ENCODE measurements around the gene CASTOR2. TPM values are rescaled to one million over a fixed set of nuclear protein-coding genes. Genes with fewer than 3 reads are reported as not detected.
"Not testable (repeated sequence)": the region's sequence is repeated elsewhere in the genome, so short reads cannot be mapped to it uniquely, and the experiment has no call there.

CASTOR2 gene
- total and polyA plus RNA-seq, 2 of the 8 experiments (the other 6 are each of a cell fraction or from before 2014, with no cell fraction given), result 12.1 to 47.8 TPM

- CTCF ChIA-PET (ENCODE audit: partially characterized antibody); H4K5ac ChIP-seq (ENCODE audit: insufficient read length, low read depth, low read length); H3K79me1 ChIP-seq (ENCODE audit: low read depth, low read length); H2AK5ac ChIP-seq (ENCODE audit: low read depth, low read length); H3K23me2 ChIP-seq (ENCODE audit: low read depth, low read length); H2BK20ac ChIP-seq (ENCODE audit: low read length); H3K27ac ChIP-seq (ENCODE audit: low read depth, low read length); H4K20me1 ChIP-seq (replicated peaks in 1 of 2; ENCODE audit: control insufficient read depth in 1 of 2, insufficient read depth in 2 of 2, low read length in 2 of 2); H4K91ac ChIP-seq (replicated peaks; ENCODE audit: insufficient read length, low read length); H2AFZ ChIP-seq (ENCODE audit: low read length); H2BK5ac ChIP-seq (ENCODE audit: low read depth, low read length); H3K27me3 ChIP-seq (replicated peaks in 1 of 4; ENCODE audit: control insufficient read depth in 3 of 4, extremely low read depth in 1 of 4, insufficient read depth in 3 of 4, low read length in 3 of 4); H3K56ac ChIP-seq (replicated peaks; ENCODE audit: insufficient read length, low read depth, low read length); H3K4me3 ChIP-seq (ENCODE audit: extremely low read depth in 1 of 4, insufficient read depth in 2 of 4, low read depth in 3 of 4, low read length in 4 of 4); H4K8ac ChIP-seq (ENCODE audit: extremely low read depth, insufficient read depth, low read length); H3K9me3 ChIP-seq (ENCODE audit: insufficient read depth in 2 of 2, low read depth in 1 of 2, low read length in 1 of 2); H3K23ac ChIP-seq (ENCODE audit: insufficient read length); H3K14ac ChIP-seq (ENCODE audit: insufficient read length); H3K4me2 ChIP-seq (ENCODE audit: insufficient read depth in 1 of 2, low read depth in 2 of 2, low read length in 2 of 2); H3K36me3 ChIP-seq (ENCODE audit: control insufficient read depth in 2 of 4, insufficient read depth in 4 of 4, low read length in 3 of 4); H2BK15ac ChIP-seq (ENCODE audit: low read length); H3K4me1 ChIP-seq (replicated peaks in 1 of 4; ENCODE audit: control insufficient read depth in 3 of 4, insufficient read depth in 4 of 4, low read length in 3 of 4); DNase-seq (ENCODE audit: low read depth in 1 of 2, low spot score in 2 of 2); FAIRE-seq; POLR2A ChIA-PET (ENCODE audit: partially characterized antibody); H2BK120ac ChIP-seq (replicated peaks; ENCODE audit: low read depth, low read length); H3K18ac ChIP-seq (ENCODE audit: extremely low read depth, low read length); H2BK12ac ChIP-seq (ENCODE audit: low read depth, low read length); H3K4ac ChIP-seq (replicated peaks; ENCODE audit: insufficient read length, low read depth, low read length); H3K9ac ChIP-seq (replicated peaks in 1 of 4; ENCODE audit: extremely low read depth in 1 of 4, low read depth in 3 of 4, low read length in 3 of 4): not testable (repeated sequence)
- H3K79me2 ChIP-seq (ENCODE audit: control insufficient read depth in 1 of 2, insufficient read depth in 2 of 2, low read length in 2 of 2), result peaks cover 3 to 36% of the 10 kb centered on the region in 2 experiments; a peak in 3 of 4 replicates
- TF ChIP-seq BACH1 (IDR thresholded peaks at IDR 0.05; ENCODE audit: low read length), result 0 out of 2 replicates have a peak, but pooled peaks have one; percentile 19
- WGBS, 2 experiments (ENCODE audit: extremely low coverage in 1 of 2, insufficient coverage in 1 of 2, insufficient read length in 1 of 2, insufficient replicate concordance in 2 of 2, low coverage in 1 of 2, low lambda C conversion rate in 2 of 2, missing lambda C conversion rate in 1 of 2), result 75% methylated on average over 4 of the region's 8 CpGs; no CpG with 5 or more reads in 1 of the 2 experiments
These were observed 33.3 kb downstream of the CASTOR2 start for GRCh38 chr7:74997811-74998210.

- H3K9me3 ChIP-seq (ENCODE audit: insufficient read depth in 2 of 2, low read depth in 1 of 2, low read length in 1 of 2); H4K20me1 ChIP-seq (replicated peaks in 1 of 2; ENCODE audit: control insufficient read depth in 1 of 2, insufficient read depth in 2 of 2, low read length in 2 of 2): not testable (repeated sequence)
- 89% methylated on average over 8 of the region's 8 CpGs; no CpG with 5 or more reads in 1 of the 2 experiments for WGBS, 2 experiments (ENCODE audit: extremely low coverage in 1 of 2, insufficient coverage in 1 of 2, insufficient read length in 1 of 2, insufficient replicate concordance in 2 of 2, low coverage in 1 of 2, low lambda C conversion rate in 2 of 2, missing lambda C conversion rate in 1 of 2)
These were observed 36.9 kb downstream of the CASTOR2 start for GRCh38 chr7:75001356-75001755.

More at GRCh38 chr7:75001356-75001755, 36.9 kb downstream of the CASTOR2 start:
- H4K8ac ChIP-seq (ENCODE audit: extremely low read depth, insufficient read depth, low read length); FAIRE-seq; H2AK5ac ChIP-seq (ENCODE audit: low read depth, low read length); H3K27ac ChIP-seq (ENCODE audit: low read depth, low read length); H3K23ac ChIP-seq (ENCODE audit: insufficient read length); POLR2A ChIA-PET (ENCODE audit: partially characterized antibody); H2BK12ac ChIP-seq (ENCODE audit: low read depth, low read length); H2BK20ac ChIP-seq (ENCODE audit: low read length); H3K27me3 ChIP-seq (replicated peaks in 1 of 4; ENCODE audit: control insufficient read depth in 3 of 4, extremely low read depth in 1 of 4, insufficient read depth in 3 of 4, low read length in 3 of 4); H3K4me1 ChIP-seq (replicated peaks in 1 of 4; ENCODE audit: control insufficient read depth in 3 of 4, insufficient read depth in 4 of 4, low read length in 3 of 4); H2AFZ ChIP-seq (ENCODE audit: low read length); H2BK15ac ChIP-seq (ENCODE audit: low read length); H3K36me3 ChIP-seq (ENCODE audit: control insufficient read depth in 2 of 4, insufficient read depth in 4 of 4, low read length in 3 of 4); CTCF ChIA-PET (ENCODE audit: partially characterized antibody); H3K18ac ChIP-seq (ENCODE audit: extremely low read depth, low read length); H2BK120ac ChIP-seq (replicated peaks; ENCODE audit: low read depth, low read length); H4K5ac ChIP-seq (ENCODE audit: insufficient read length, low read depth, low read length); H3K23me2 ChIP-seq (ENCODE audit: low read depth, low read length); H3K9ac ChIP-seq (replicated peaks in 1 of 4; ENCODE audit: extremely low read depth in 1 of 4, low read depth in 3 of 4, low read length in 3 of 4); DNase-seq (ENCODE audit: low read depth in 1 of 2, low spot score in 2 of 2); H2BK5ac ChIP-seq (ENCODE audit: low read depth, low read length); H4K91ac ChIP-seq (replicated peaks; ENCODE audit: insufficient read length, low read length); H3K4ac ChIP-seq (replicated peaks; ENCODE audit: insufficient read length, low read depth, low read length); H3K4me2 ChIP-seq (ENCODE audit: insufficient read depth in 1 of 2, low read depth in 2 of 2, low read length in 2 of 2); H3K79me1 ChIP-seq (ENCODE audit: low read depth, low read length); H3K4me3 ChIP-seq (ENCODE audit: extremely low read depth in 1 of 4, insufficient read depth in 2 of 4, low read depth in 3 of 4, low read length in 4 of 4); H3K14ac ChIP-seq (ENCODE audit: insufficient read length); H3K56ac ChIP-seq (replicated peaks; ENCODE audit: insufficient read length, low read depth, low read length): not testable (repeated sequence)
- peaks cover 3 to 26% of the 10 kb centered on the region in 2 experiments; a peak in 3 of 4 replicates for H3K79me2 ChIP-seq (ENCODE audit: control insufficient read depth in 1 of 2, insufficient read depth in 2 of 2, low read length in 2 of 2)
